Measurements from ENCODE around the gene TCP11.

GRCh38 chr6:35154947-35155346 is 13.8 kb upstream of the TCP11 start:
- TF ChIP-seq ZNF8 (CRISPR knock-in tag; IDR thresholded peaks at IDR 0.05), result no peak
- TF ChIP-seq ZNF565 (CRISPR knock-in tag; conservative IDR thresholded peaks at IDR 0.05; ENCODE audit: low read depth), result no peak
- no peak for TF ChIP-seq CREB5 (CRISPR knock-in tag; IDR thresholded peaks at IDR 0.05; ENCODE audit: low read depth)
- TF ChIP-seq PATZ1 (CRISPR knock-in tag; IDR thresholded peaks at IDR 0.05; ENCODE audit: borderline replicate concordance), result no peak
